GM23338 (cell line): ENCODE results near the gene SREBF2.

Experiments used
- CREB1 ChIP-seq: fragments of 250-450 bp; sonication (Bioruptor Pico); IDR thresholded peaks from 2 replicates; pipeline ENCODE4 v1.5.0; 2020; ENCODE audit warnings: low read depth, mild to moderate bottlenecking, moderate library complexity
- CTCF ChIP-seq, 2 experiments: fragments of 200-600 bp in 1 of 2; sonication (generic) in 1 of 2; conservative IDR thresholded peaks; 2 replicates each; pipeline versions ENCODE4 v1.5.1 to v1.6.1; 2016 to 2017; ENCODE audit warnings: antibody characterized with exemption in 2 of 2, low read depth in 2 of 2, mild to moderate bottlenecking in 2 of 2, moderate library complexity in 1 of 2
- ETS1 ChIP-seq: IDR thresholded peaks from 2 replicates; pipeline ENCODE4 v1.6.1; 2016; ENCODE audit warnings: antibody characterized with exemption
- EZH2 ChIP-seq: fragments of 200-600 bp; sonication (generic); IDR thresholded peaks from one replicate; pipeline ENCODE4 v1.8.0; 2017; ENCODE audit warnings: antibody characterized with exemption, mild to moderate bottlenecking, low read depth; ENCODE audit not compliant: unreplicated experiment
- EZH2phosphoT487 ChIP-seq: fragments of 200-600 bp; sonication (generic); IDR thresholded peaks from one replicate; pipeline ENCODE4 v1.8.1; 2018; ENCODE audit warnings: antibody characterized with exemption; ENCODE audit not compliant: unreplicated experiment
- JUNB ChIP-seq: IDR thresholded peaks from one replicate; pipeline ENCODE4 v1.6.1; 2016; ENCODE audit warnings: antibody characterized with exemption; ENCODE audit not compliant: unreplicated experiment
- NANOG ChIP-seq: IDR thresholded peaks from 2 replicates; pipeline ENCODE4 v1.6.1; 2016; ENCODE audit warnings: antibody characterized with exemption, borderline replicate concordance
- POLR2AphosphoS5 ChIP-seq: IDR thresholded peaks from 2 replicates; pipeline ENCODE4 v1.6.1; 2016; ENCODE audit warnings: antibody characterized with exemption, low read depth
- REST ChIP-seq: IDR thresholded peaks from one replicate; pipeline ENCODE4 v1.6.1; 2018; ENCODE audit warnings: antibody characterized with exemption; ENCODE audit not compliant: unreplicated experiment
- STAT1 ChIP-seq: IDR thresholded peaks from one replicate; pipeline ENCODE4 v1.6.1; 2016; ENCODE audit warnings: antibody characterized with exemption; ENCODE audit not compliant: unreplicated experiment
- ZNF114 ChIP-seq: fragments of 250-450 bp; sonication (Bioruptor Pico); IDR thresholded peaks from 2 replicates; pipeline ENCODE4 v1.5.0; 2020; ENCODE audit warnings: mild to moderate bottlenecking, moderate library complexity
- ZNF331 ChIP-seq: fragments of 250-450 bp; sonication (Bioruptor Pico); IDR thresholded peaks from 2 replicates; pipeline ENCODE4 v1.5.0; 2020; ENCODE audit warnings: low read depth, mild to moderate bottlenecking, moderate library complexity

GRCh38 chr22:41823797-41824196, 9.1 kb upstream of the SREBF2 start:
- TF ChIP-seq CTCF (conservative IDR thresholded peaks at IDR 0.05; ENCODE audit: low read depth in 2 of 2), result no peak
- no peak for TF ChIP-seq EZH2
- TF ChIP-seq POLR2AphosphoS5, result no peak
- no peak for TF ChIP-seq REST
- no peak for TF ChIP-seq EZH2phosphoT487
- TF ChIP-seq ZNF331 (CRISPR knock-in tag), result no peak
- no peak for TF ChIP-seq JUNB
- TF ChIP-seq STAT1, result no peak
- no peak for TF ChIP-seq CREB1 (CRISPR knock-in tag)
- no peak for TF ChIP-seq ETS1
- TF ChIP-seq ZNF114 (CRISPR knock-in tag), result no peak
- no peak for TF ChIP-seq NANOG
